Astrocyte of the cerebellum (primary cell): ENCODE results near the gene CPN2.

Experiments
- DNase-seq: peaks from one replicate; pipeline ENCODE4 v3.0.0-alpha.2; 2011; ENCODE audit warnings: low read depth
- H3K4me3 ChIP-seq: 2 replicates; pipeline ENCODE4 v1.5.1; 2011; ENCODE audit warnings: mild to moderate bottlenecking, low read depth, low read length, moderate library complexity
- in situ Hi-C: cut with HindIII; loops from 2 replicates; pipeline ENCODE4 v1.10.0; 2017; ENCODE audit warnings: low sequenced_read_pairs
- TF ChIP-seq, protein P1 (sequence below): IDR thresholded peaks from 2 replicates; pipeline ENCODE4 v1.5.1; 2012; ENCODE audit warnings: low read length, low read depth, moderate library complexity, mild to moderate bottlenecking; ENCODE audit errors: missing control alignments

CPN2 gene

DNA sequence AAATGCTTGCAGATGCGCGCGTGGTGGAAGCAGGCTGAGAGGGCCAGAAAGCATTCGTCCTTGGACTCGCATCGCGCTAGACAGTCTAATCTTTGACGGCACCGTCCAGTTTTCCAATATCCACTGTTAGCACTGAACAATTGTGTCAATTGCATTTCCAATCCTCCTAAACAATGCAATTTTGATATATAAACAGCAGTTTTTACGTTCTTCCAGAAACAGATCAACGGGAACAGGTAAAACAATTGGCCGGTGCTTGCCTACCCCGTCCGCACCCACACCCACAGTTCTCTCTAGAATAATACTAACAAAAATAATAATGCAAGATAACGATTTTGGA, 17.2 kb downstream of the CPN2 start:
- TF ChIP-seq, protein P1, sequence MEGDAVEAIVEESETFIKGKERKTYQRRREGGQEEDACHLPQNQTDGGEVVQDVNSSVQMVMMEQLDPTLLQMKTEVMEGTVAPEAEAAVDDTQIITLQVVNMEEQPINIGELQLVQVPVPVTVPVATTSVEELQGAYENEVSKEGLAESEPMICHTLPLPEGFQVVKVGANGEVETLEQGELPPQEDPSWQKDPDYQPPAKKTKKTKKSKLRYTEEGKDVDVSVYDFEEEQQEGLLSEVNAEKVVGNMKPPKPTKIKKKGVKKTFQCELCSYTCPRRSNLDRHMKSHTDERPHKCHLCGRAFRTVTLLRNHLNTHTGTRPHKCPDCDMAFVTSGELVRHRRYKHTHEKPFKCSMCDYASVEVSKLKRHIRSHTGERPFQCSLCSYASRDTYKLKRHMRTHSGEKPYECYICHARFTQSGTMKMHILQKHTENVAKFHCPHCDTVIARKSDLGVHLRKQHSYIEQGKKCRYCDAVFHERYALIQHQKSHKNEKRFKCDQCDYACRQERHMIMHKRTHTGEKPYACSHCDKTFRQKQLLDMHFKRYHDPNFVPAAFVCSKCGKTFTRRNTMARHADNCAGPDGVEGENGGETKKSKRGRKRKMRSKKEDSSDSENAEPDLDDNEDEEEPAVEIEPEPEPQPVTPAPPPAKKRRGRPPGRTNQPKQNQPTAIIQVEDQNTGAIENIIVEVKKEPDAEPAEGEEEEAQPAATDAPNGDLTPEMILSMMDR: no peak
- in situ Hi-C loops: no loop called here
- no peak overlapping the region for H3K4me3 ChIP-seq
- DNase-seq: no peak

GRCh38 chr3:194333212-194333980, 17.7 kb downstream of the CPN2 start:
- H3K4me3 ChIP-seq: peak overlapping the region; percentile 44
- DNase-seq: peak; percentile 57
- TF ChIP-seq, protein P1: peak; percentile 85
- in situ Hi-C loops: no loop called here

GRCh38 chr3:194332858-194333211, 18.3 kb downstream of the CPN2 start:
- no peak for DNase-seq
- TF ChIP-seq, protein P1: no peak
- no peak overlapping the region for H3K4me3 ChIP-seq
- in situ Hi-C loops: no loop called here

DNA sequence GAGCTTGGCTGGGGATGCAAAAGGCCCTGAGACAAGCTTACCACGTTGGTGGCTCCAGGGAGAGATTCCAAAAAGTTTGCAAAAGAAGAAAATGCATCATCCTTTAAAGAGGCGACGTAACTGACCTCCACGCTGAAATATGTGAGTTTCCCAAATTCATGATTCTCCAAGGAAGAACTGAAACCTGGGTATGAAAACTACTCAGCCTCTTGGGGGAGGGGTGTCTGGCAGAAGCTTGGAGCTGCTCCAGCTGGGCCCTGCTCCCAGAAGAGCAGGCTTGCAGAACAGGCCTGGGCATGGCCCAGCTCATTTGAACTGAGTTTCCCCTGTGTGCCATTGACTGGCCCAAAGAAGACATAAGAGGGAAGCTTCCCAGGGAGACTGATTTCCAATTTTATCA, 20.5 kb downstream of the CPN2 start:
- DNase-seq: no peak
- TF ChIP-seq, protein P1: no peak
- in situ Hi-C loops: no loop called here
- no peak overlapping the region for H3K4me3 ChIP-seq

- in situ Hi-C loops: no loop called here
- no peak for DNase-seq
- TF ChIP-seq, protein P1: no peak
Measured at GRCh38 chr3:194330160-194330559, 21.0 kb downstream of the CPN2 start.

GRCh38 chr3:194329583-194329965, 21.6 kb downstream of the CPN2 start:
- TF ChIP-seq, protein P1: no peak
- in situ Hi-C loops: no loop called here

More at GRCh38 chr3:194330160-194330559, 21.0 kb downstream of the CPN2 start:
- no peak overlapping the region for H3K4me3 ChIP-seq

More at GRCh38 chr3:194329583-194329965, 21.6 kb downstream of the CPN2 start:
- no peak for DNase-seq
- H3K4me3 ChIP-seq: no peak overlapping the region
